Coronary artery (tissue), 2 donors: Measurements from ENCODE around the gene UBR7.
"Not testable (repeated sequence)": the region's sequence is repeated elsewhere in the genome, so short reads cannot be mapped to it uniquely, and the experiment has no call there.

Experiments
- DNase-seq: peaks from one replicate; pipeline ENCODE4 v3.0.0-alpha.2; 2017; ENCODE audit warnings: low spot score
- H3K27ac ChIP-seq, 2 donors: fragments of 200-600 bp; sonication (generic); one replicate each; pipeline ENCODE4 v1.5.1; 2016 to 2019
- H3K4me3 ChIP-seq: fragments of 200-600 bp; sonication (generic); 2 replicates; pipeline ENCODE4 v1.5.1; 2016; ENCODE audit warnings: mild to moderate bottlenecking, moderate library complexity
- TF ChIP-seq, protein P1 (sequence below): fragments of 200-600 bp; sonication (generic); IDR thresholded peaks from one replicate; pipeline ENCODE4 v1.5.1; 2019; ENCODE audit warnings: antibody characterized with exemption

Gene UBR7

GRCh38 chr14:93171376-93171775 is 35.7 kb upstream of the UBR7 start:
- TF ChIP-seq, protein P1, sequence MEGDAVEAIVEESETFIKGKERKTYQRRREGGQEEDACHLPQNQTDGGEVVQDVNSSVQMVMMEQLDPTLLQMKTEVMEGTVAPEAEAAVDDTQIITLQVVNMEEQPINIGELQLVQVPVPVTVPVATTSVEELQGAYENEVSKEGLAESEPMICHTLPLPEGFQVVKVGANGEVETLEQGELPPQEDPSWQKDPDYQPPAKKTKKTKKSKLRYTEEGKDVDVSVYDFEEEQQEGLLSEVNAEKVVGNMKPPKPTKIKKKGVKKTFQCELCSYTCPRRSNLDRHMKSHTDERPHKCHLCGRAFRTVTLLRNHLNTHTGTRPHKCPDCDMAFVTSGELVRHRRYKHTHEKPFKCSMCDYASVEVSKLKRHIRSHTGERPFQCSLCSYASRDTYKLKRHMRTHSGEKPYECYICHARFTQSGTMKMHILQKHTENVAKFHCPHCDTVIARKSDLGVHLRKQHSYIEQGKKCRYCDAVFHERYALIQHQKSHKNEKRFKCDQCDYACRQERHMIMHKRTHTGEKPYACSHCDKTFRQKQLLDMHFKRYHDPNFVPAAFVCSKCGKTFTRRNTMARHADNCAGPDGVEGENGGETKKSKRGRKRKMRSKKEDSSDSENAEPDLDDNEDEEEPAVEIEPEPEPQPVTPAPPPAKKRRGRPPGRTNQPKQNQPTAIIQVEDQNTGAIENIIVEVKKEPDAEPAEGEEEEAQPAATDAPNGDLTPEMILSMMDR, result no peak
- no peak for DNase-seq
- no peak overlapping the region for H3K4me3 ChIP-seq
- H3K27ac ChIP-seq, result no peak overlapping the region

- H3K4me3 ChIP-seq, result no peak overlapping the region
- TF ChIP-seq, protein P1, result no peak
Observed at GRCh38 chr14:93173943-93174395, 33.1 kb upstream of the UBR7 start.

DNA sequence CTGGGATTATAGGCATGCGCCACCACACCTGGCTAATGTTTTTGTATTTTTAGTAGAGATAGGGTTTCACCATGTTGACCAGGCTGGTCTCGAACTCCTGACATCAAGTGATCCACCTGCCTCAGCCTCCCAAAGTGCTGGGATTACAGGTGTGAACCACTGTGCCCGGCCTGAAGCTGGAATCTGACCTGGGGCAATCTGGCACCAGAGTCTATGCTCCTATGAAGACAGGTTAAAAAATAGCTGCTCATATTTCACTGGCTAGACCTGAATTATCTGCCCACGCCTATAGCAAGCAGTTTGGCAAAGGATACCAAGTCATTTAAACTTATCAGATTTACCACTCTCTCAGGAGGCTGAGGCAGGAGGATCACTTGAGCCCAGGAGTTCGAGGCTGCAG is 32.3 kb upstream of the UBR7 start:
- not testable (repeated sequence) for H3K27ac ChIP-seq, H3K4me3 ChIP-seq, DNase-seq

More at GRCh38 chr14:93173943-93174395, 33.1 kb upstream of the UBR7 start:
- DNase-seq, result no peak
- no peak overlapping the region for H3K27ac ChIP-seq

DNA sequence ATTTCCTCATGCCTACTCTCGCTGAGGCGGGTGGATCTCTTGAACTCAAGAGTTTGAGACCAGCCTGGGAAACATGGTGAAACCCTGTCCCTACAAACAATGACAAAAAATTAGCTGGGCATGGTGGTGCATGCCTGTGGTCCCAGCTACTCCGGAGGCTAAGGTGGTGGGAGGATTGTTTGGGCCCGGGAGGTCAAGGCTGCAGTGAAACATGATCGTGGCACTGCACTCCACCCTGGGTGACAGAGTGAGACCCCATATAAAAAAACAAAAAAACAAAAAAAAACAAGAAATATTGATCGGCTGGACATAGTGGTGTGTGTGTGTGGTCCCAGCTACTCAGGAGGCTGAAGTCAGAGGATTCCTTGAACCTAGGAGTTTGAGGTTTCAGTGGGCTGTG is 31.6 kb upstream of the UBR7 start:
- Histone ChIP-seq H3K4me3 (no peak overlapping the region), H3K27ac (no peak overlapping the region)
- TF ChIP-seq, protein P1, result no peak
- DNase-seq, result no peak

GRCh38 chr14:93183596-93184317 is 23.3 kb upstream of the UBR7 start:
- TF ChIP-seq, protein P1, result no peak
- Histone ChIP-seq H3K4me3 (peak overlapping the region; percentile 81), H3K27ac (peak overlapping the region; percentile 81 to 91)
- DNase-seq, result no peak

DNA sequence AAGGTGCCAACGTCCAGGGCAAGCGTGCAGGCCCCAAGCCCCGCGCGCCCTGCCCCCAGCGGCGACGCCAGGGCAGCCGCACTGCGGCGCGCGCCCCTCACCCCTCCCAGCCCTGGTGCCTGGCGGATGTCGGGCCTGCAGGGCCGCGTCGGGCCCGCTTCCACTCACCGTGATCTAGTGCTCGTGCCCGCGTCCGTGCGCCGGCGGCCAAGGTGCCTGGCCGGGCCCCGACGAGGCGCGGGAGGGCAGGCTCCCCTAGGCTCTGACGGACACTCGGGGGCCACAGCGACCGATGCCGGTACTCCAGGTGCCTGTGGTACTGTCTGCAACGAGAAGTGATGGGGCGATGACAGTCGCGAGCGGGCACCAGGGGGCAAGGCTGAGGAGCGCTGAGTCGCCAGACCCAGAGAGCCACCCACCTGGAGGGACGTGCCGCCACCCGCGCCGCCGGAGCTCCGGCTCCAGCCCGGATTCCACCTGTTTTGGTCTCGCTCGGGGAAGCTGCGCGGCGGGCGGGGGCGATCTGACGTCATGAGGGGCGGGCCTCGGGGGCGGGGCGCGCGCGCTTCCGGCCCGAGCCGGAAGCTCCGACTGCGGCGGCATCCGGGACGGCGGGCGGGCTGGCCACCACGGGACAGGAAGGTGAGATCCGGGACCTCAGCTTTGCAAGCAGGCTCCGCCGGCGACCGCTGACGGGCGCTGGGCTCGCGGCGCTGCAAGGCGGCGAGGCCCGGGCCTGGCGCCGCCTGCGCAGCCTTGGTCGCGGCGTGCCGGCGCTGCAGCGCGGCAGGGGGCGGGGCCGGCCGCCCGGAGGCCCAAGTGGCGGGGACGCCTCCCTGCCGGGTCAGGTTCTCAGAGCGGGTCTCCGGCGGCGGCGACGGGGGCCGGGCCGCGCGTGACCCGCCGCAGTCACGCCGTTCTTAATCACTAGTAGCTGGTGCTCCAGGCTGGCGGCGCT is 22.4 kb upstream of the UBR7 start, which contains the start of the genes LYSET and MOAP1:
Gene LYSET (plus strand): TSS at position 927 of the 958 bp plus-strand sequence. CDS start 89 bp downstream, outside the sequence.
Gene MOAP1 (minus strand): TSS at position 507 of the 958 bp plus-strand sequence. CDS start 655 bp downstream, outside the sequence.
- Histone ChIP-seq H3K4me3 (peak within 1 kb of the TSS; percentile 81), H3K27ac (peak within 1 kb of the TSS; percentile 81 to 91)
- TF ChIP-seq, protein P1, result no peak
- peak; percentile 93 for DNase-seq

DNA sequence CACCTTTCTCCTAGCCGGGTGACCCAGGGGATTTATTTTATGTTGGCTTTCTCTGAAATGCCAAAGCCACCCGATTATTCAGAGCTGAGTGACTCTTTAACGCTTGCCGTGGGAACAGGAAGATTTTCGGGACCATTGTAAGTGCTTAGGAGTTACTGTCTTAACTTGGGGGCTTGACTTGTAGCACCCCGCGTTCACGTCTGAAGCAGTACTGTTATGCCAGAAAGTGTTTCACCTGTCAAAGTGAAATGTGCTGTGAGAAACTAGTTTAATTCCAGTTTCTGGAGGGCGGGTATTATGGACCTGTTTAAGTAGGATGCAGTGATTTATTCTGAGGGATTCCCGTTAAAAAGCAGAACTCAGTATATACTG is 21.7 kb upstream of the UBR7 start:
- Histone ChIP-seq H3K27ac (peak overlapping the region; percentile 81 to 91), H3K4me3 (peak overlapping the region; percentile 81)
- TF ChIP-seq, protein P1, result no peak
- no peak for DNase-seq
